PC-3 (cell line): ENCODE measurements around the gene SH3D19. TPM values are rescaled to one million over a fixed set of nuclear protein-coding genes. Genes with fewer than 3 reads are reported as not detected.

ENCODE experiments used
- ATAC-seq: fragments of 200-7000 bp; cut with Tn5 transposase; 2 replicates; pipeline ENCODE4 v1.9.1; 2020; ENCODE audit warnings: mild to moderate bottlenecking, moderate library complexity
- BruUV-seq: library from RNA; stranded (reverse); fragments of 400-500 nt; replicated peaks from 2 replicates; lab custom pipeline; 2021; lab: Mats Ljungman, UMichigan
- CTCF ChIA-PET: fragments of 300-600 bp; sonication (Branson Sonifier 250); formaldehyde crosslinking; loops from one replicate; lab custom pipeline; 2022; ENCODE audit warnings: antibody characterized with exemption; lab: Charles Lee
- POLR2A ChIA-PET: fragments of 300-600 bp; sonication (Branson Sonifier 250); formaldehyde crosslinking; loops from one replicate; lab custom pipeline; 2022; ENCODE audit warnings: antibody characterized with exemption; ENCODE audit not compliant: unreplicated experiment; lab: Charles Lee
- DNase-seq: peaks from one replicate; pipeline ENCODE4 v3.0.0-alpha.2; 2015
- H2AFZ ChIP-seq: fragments of 300-600 bp; sonication (generic); 2 replicates; pipeline ENCODE4 v1.6.0; 2016; ENCODE audit warnings: antibody characterized with exemption, low read length
- H3F3A ChIP-seq: fragments of 300-600 bp; sonication (generic); one replicate; pipeline ENCODE4 v1.6.0; 2017; ENCODE audit warnings: antibody characterized with exemption, low read length, control low read depth, mild to moderate bottlenecking; ENCODE audit not compliant: unreplicated experiment
- H3K27ac ChIP-seq: fragments of 300-600 bp; sonication (generic); 2 replicates; pipeline ENCODE4 v1.5.1; 2016; ENCODE audit warnings: mild to moderate bottlenecking, low read length
- H3K27me3 ChIP-seq: fragments of 300-600 bp; sonication (generic); 2 replicates; pipeline ENCODE4 v1.6.1; 2016; ENCODE audit warnings: low read length, mixed read lengths
- H3K36me3 ChIP-seq: fragments of 300-600 bp; sonication (generic); 2 replicates; pipeline ENCODE4 v1.6.1; 2016; ENCODE audit warnings: low read depth, mixed run types, low read length, mixed read lengths
- H3K4me1 ChIP-seq: fragments of 300-600 bp; sonication (generic); 2 replicates; pipeline ENCODE4 v1.5.1; 2016; ENCODE audit warnings: low read length; ENCODE audit not compliant: insufficient read depth
- H3K4me2 ChIP-seq: fragments of 300-600 bp; sonication (generic); 2 replicates; pipeline ENCODE4 v1.6.0; 2016; ENCODE audit warnings: low read length
- H3K4me3 ChIP-seq: fragments of 300-600 bp; sonication (generic); 2 replicates; pipeline ENCODE4 v1.5.1; 2016; ENCODE audit warnings: mild to moderate bottlenecking, low read length, mixed read lengths
- H3K79me2 ChIP-seq: fragments of 300-600 bp; sonication (generic); 2 replicates; pipeline ENCODE4 v1.6.1; 2017; ENCODE audit warnings: low read length, mixed read lengths
- H3K9ac ChIP-seq: fragments of 300-600 bp; sonication (generic); 2 replicates; pipeline ENCODE4 v1.6.0; 2016; ENCODE audit warnings: mild to moderate bottlenecking, low read length
- H3K9me2 ChIP-seq: fragments of 300-600 bp; sonication (generic); replicated peaks from 2 replicates; pipeline ENCODE4 v1.6.1; 2016; ENCODE audit warnings: mixed run types, low read length, mixed read lengths
- H3K9me3 ChIP-seq: fragments of 300-600 bp; sonication (generic); 2 replicates; pipeline ENCODE4 v1.6.1; 2016; ENCODE audit warnings: low read length, mixed read lengths
- H4K20me1 ChIP-seq: fragments of 300-600 bp; sonication (generic); 2 replicates; pipeline ENCODE4 v1.6.1; 2016; ENCODE audit warnings: low read length, mixed read lengths
- CTCF ChIP-seq: fragments of 300-600 bp; sonication (generic); conservative IDR thresholded peaks from 2 replicates; pipeline ENCODE4 v1.5.1; 2017; ENCODE audit warnings: antibody characterized with exemption, low read depth, mild to moderate bottlenecking, low read length
- EZH2 ChIP-seq: fragments of 300-600 bp; sonication (generic); IDR thresholded peaks from one replicate; pipeline ENCODE4 v1.6.1; 2017; ENCODE audit warnings: antibody characterized with exemption, mild to moderate bottlenecking, low read length; ENCODE audit not compliant: unreplicated experiment
- EZH2phosphoT487 ChIP-seq: fragments of 300-600 bp; sonication (generic); IDR thresholded peaks from 2 replicates; pipeline ENCODE4 v1.6.1; 2018; ENCODE audit warnings: mild to moderate bottlenecking, antibody characterized with exemption, low read length, borderline replicate concordance
- intact Hi-C: fragments of 100-400 bp; cut with micrococcal nuclease; formaldehyde crosslinking; loops from 2 replicates; pipeline ENCODE4 v1.9.0; 2023
- total RNA-seq: library from RNA; depleted of rRNA; stranded (reverse); fragments of >200 nt; gene quantifications from 2 replicates; pipeline ENCODE4 v1.2.3, GENCODE V29; 2014

The SH3D19 gene
- total RNA-seq, 1 experiment from 2014 or later, result 30.1 TPM

- ChIA-PET POLR2A (no interaction called here), CTCF (no interaction called here)
- H3K9me3 ChIP-seq, result no peaks in the 10 kb centered on the region
- ATAC-seq (no peak), DNase-seq (no peak)
- no TSS peak for BruUV-seq
- no peaks in the 10 kb centered on the region for H3K36me3 ChIP-seq
- H3K27me3 ChIP-seq, result no peaks in the 10 kb centered on the region
- no peaks in the 10 kb centered on the region for H4K20me1 ChIP-seq
- H3K9ac ChIP-seq, result no peak overlapping the region
- no peak overlapping the region for H3K4me3 ChIP-seq
- no peaks in the 10 kb centered on the region for H3K9me2 ChIP-seq
- TF ChIP-seq EZH2phosphoT487 (no peak), EZH2 (no peak), CTCF (no peak)
- no peak overlapping the region for H3K4me2 ChIP-seq
- intact Hi-C loops, result no loop called here
- H3K4me1 ChIP-seq, result 0 out of 2 replicates have a peak, but pooled peaks cover 4% of the 10 kb centered on the region
- H3K27ac ChIP-seq, result no peak overlapping the region
- no peaks in the 10 kb centered on the region for H3F3A ChIP-seq
- H3K79me2 ChIP-seq, result no peaks in the 10 kb centered on the region
- H2AFZ ChIP-seq, result no peak overlapping the region
Observed at GRCh38 chr4:151219091-151219490, 106.3 kb downstream of the SH3D19 start.

GRCh38 chr4:151218343-151218742, 107.1 kb downstream of the SH3D19 start:
- no peaks in the 10 kb centered on the region for H3K79me2 ChIP-seq
- no peaks in the 10 kb centered on the region for H3F3A ChIP-seq
- no peak for ATAC-seq

More at GRCh38 chr4:151218343-151218742, 107.1 kb downstream of the SH3D19 start:
- intact Hi-C loops, result no loop called here
- Histone ChIP-seq H3K4me3 (no peak overlapping the region), H3K9me3 (no peaks in the 10 kb centered on the region), H3K9ac (no peak overlapping the region), H3K36me3 (no peaks in the 10 kb centered on the region), H3K4me1 (0 out of 2 replicates have a peak, but pooled peaks cover 4% of the 10 kb centered on the region), H4K20me1 (no peaks in the 10 kb centered on the region), H3K4me2 (no peak overlapping the region), H3K9me2 (no peaks in the 10 kb centered on the region), H2AFZ (no peak overlapping the region), H3K27me3 (no peaks in the 10 kb centered on the region), H3K27ac (no peak overlapping the region)
- TF ChIP-seq EZH2 (no peak), EZH2phosphoT487 (no peak), CTCF (no peak)
- POLR2A ChIA-PET, result no interaction called here
- no TSS peak for BruUV-seq
- DNase-seq, result no peak
- CTCF ChIA-PET, result no interaction called here
